Cardiac fibroblast (primary cell): ENCODE measurements around the gene ADAMTS17.

Experiments used
- DNase-seq, 2 donors: peaks; one replicate each; pipeline versions ENCODE4 v3.0.0 to v3.0.0-alpha.2; 2010; ENCODE audit warnings: low read depth in 2 of 2
- H3K4me3 ChIP-seq, 2 donors: replicated peaks in 1 of 2; 1 replicate in 1 of 2; 2 replicates in 1 of 2; pipeline ENCODE4 v1.5.1; 2011; ENCODE audit warnings: low read depth in 2 of 2, low read length in 2 of 2, mild to moderate bottlenecking in 2 of 2, moderate library complexity in 1 of 2
- CTCF ChIP-seq: IDR thresholded peaks from one replicate; pipeline ENCODE4 v1.5.1; 2011; ENCODE audit warnings: low read depth, mild to moderate bottlenecking, low read length, inconsistent platforms

Gene ADAMTS17

GRCh38 chr15:100101426-100102089 lies 240.2 kb downstream of the ADAMTS17 start:
- no peak for TF ChIP-seq CTCF
- no peak for DNase-seq
- H3K4me3 ChIP-seq: no peak overlapping the region

GRCh38 chr15:100100926-100101325 lies 240.8 kb downstream of the ADAMTS17 start:
- TF ChIP-seq CTCF: no peak
- H3K4me3 ChIP-seq: no peak overlapping the region
- DNase-seq: no peak

GRCh38 chr15:100099976-100100375 lies 241.8 kb downstream of the ADAMTS17 start:
- no peak for TF ChIP-seq CTCF
- no peak overlapping the region for H3K4me3 ChIP-seq
- no peak for DNase-seq

GRCh38 chr15:100098705-100099104 lies 243.1 kb downstream of the ADAMTS17 start:
- TF ChIP-seq CTCF: no peak
- no peak for DNase-seq
- H3K4me3 ChIP-seq: no peak overlapping the region

- no peak for DNase-seq
- no peak overlapping the region for H3K4me3 ChIP-seq
Measured at GRCh38 chr15:100097342-100098127, 244.2 kb downstream of the ADAMTS17 start.

GRCh38 chr15:100096700-100097099 lies 245.1 kb downstream of the ADAMTS17 start:
- no peak for DNase-seq
- H3K4me3 ChIP-seq: no peak overlapping the region
- no peak for TF ChIP-seq CTCF

More at GRCh38 chr15:100097342-100098127, 244.2 kb downstream of the ADAMTS17 start:
- no peak for TF ChIP-seq CTCF
